Measurements from ENCODE around the gene DPP4.

The DPP4 gene

GRCh38 chr2:161947836-161948235 is 126.2 kb downstream of the DPP4 start:
- DNase-seq, result no peak

- no peak for DNase-seq
Observed at GRCh38 chr2:161947406-161947805, 126.6 kb downstream of the DPP4 start.

GRCh38 chr2:161946489-161947107 is 127.4 kb downstream of the DPP4 start:
- DNase-seq, result peak in 1 of 2 experiments; percentile 21

- peak; percentile 39 to 80 for DNase-seq
Observed at GRCh38 chr2:161943011-161943410, 131.0 kb downstream of the DPP4 start.
